T-cell (primary cell): ENCODE measurements around the gene CMAS. TPM values are rescaled to one million over a fixed set of nuclear protein-coding genes. Genes with fewer than 3 reads are reported as not detected.
"Not testable (repeated sequence)": the region's sequence is repeated elsewhere in the genome, so short reads cannot be mapped to it uniquely, and the experiment has no call there.

Experiments used
- ATAC-seq, 4 experiments: fragments of 200-7000 bp in 3 of 4; fragments of 150-1000 bp in 1 of 4; cut with Tn5 transposase; replicated peaks in 1 of 4; 1 replicate in 3 of 4; 2 replicates in 1 of 4; pipeline ENCODE4 v1.10.0; 2021; ENCODE audit warnings: moderate library complexity in 3 of 4, mild to moderate bottlenecking in 2 of 4, moderate number of reproducible peaks in 1 of 4
- CTCF ChIA-PET, 2 donors: fragments of 300-600 bp; sonication (Branson Sonifier 250); formaldehyde crosslinking; loops; one replicate each; lab custom pipeline; 2022; ENCODE audit warnings: antibody characterized with exemption in 2 of 2; lab: Charles Lee
- POLR2A ChIA-PET, 2 donors: fragments of 300-600 bp; sonication (Branson Sonifier 250); formaldehyde crosslinking; loops; one replicate each; lab custom pipeline; 2022; ENCODE audit warnings: antibody characterized with exemption in 2 of 2; lab: Charles Lee
- DNase-seq, 35 experiments: peaks; one replicate each; pipeline versions ENCODE4 v3.0.0 to v3.0.0-alpha.2; 2013 to 2023
- H3K27ac ChIP-seq: one replicate; pipeline ENCODE4 v1.5.1; 2013; ENCODE audit warnings: low read length
- H3K27me3 ChIP-seq, 2 experiments: replicated peaks in 1 of 2; 1 replicate in 1 of 2; 2 replicates in 1 of 2; pipeline versions ENCODE4 v1.6.1 to v1.7.0; 2013; ENCODE audit warnings: low read length in 1 of 2, mixed read lengths in 1 of 2; ENCODE audit not compliant: control insufficient read depth in 2 of 2, insufficient read depth in 2 of 2; ENCODE audit errors: extremely low read depth in 1 of 2
- H3K36me3 ChIP-seq, 2 donors: 1 replicate in 1 of 2; 2 replicates in 1 of 2; pipeline versions ENCODE4 v1.6.1 to v1.7.0; 2013; ENCODE audit warnings: low read length in 1 of 2; ENCODE audit not compliant: control insufficient read depth in 2 of 2, insufficient read depth in 1 of 2; ENCODE audit errors: extremely low read depth in 1 of 2
- H3K4me1 ChIP-seq, 2 experiments: 1 replicate in 1 of 2; 2 replicates in 1 of 2; pipeline versions ENCODE4 v1.6.1 to v1.7.0; 2013; ENCODE audit warnings: low read length in 2 of 2, mixed read lengths in 1 of 2; ENCODE audit not compliant: insufficient read depth in 2 of 2, control insufficient read depth in 1 of 2; ENCODE audit errors: extremely low read depth in 1 of 2
- H3K4me3 ChIP-seq, 2 donors: 1 replicate in 1 of 2; 2 replicates in 1 of 2; pipeline versions ENCODE4 v1.5.1 to v1.7.0; 2013; ENCODE audit warnings: mild to moderate bottlenecking in 2 of 2, low read length in 1 of 2, moderate library complexity in 1 of 2; ENCODE audit not compliant: control insufficient read depth in 1 of 2; ENCODE audit errors: extremely low read depth in 1 of 2
- H3K9me3 ChIP-seq: 2 replicates; pipeline ENCODE4 v1.7.0; 2013
- H3K27ac Mint-ChIP-seq, 2 donors: one replicate each; pipeline ENCODE4 v1.8.0; 2020 to 2021; ENCODE audit warnings: mild to moderate bottlenecking in 2 of 2, mixed read lengths in 2 of 2
- H3K27me3 Mint-ChIP-seq, 2 donors: one replicate each; pipeline ENCODE4 v1.8.0; 2021 to 2022; ENCODE audit warnings: mixed read lengths in 2 of 2
- H3K36me3 Mint-ChIP-seq: one replicate; pipeline ENCODE4 v1.8.0; 2021; ENCODE audit warnings: mixed read lengths
- H3K4me1 Mint-ChIP-seq, 3 donors: one replicate each; pipeline ENCODE4 v1.8.0; 2020 to 2022; ENCODE audit warnings: mixed read lengths in 3 of 3, mild to moderate bottlenecking in 1 of 3
- H3K4me3 Mint-ChIP-seq, 3 donors: one replicate each; pipeline ENCODE4 v1.8.0; 2020 to 2022; ENCODE audit warnings: mild to moderate bottlenecking in 3 of 3, mixed read lengths in 3 of 3, moderate library complexity in 3 of 3
- H3K9me3 Mint-ChIP-seq, 3 donors: one replicate each; pipeline ENCODE4 v1.8.0; 2020 to 2022; ENCODE audit warnings: mixed read lengths in 3 of 3
- WGBS: methylation state at CpG from one replicate; pipeline ENCODE4 v1.1.5; 2013; ENCODE audit warnings: missing lambda C conversion rate; ENCODE audit not compliant: insufficient coverage; 5-methylcytosine and 5-hydroxymethylcytosine counted together
- total RNA-seq, 35 experiments: library from RNA in 6 of 35; stranded (reverse) in 6 of 35; fragments of 120-200 nt in 1 of 35; gene quantifications; one replicate each; pipeline versions ENCODE4 v1.2.1 to v1.2.4 and lab custom pipeline; 2013 to 2026

Gene CMAS
- total RNA-seq, 5 donors from 2014 or later (not counting 1 experiment from before 2014, with no cell fraction given) = 10.4 to 22.2 (median 18.5) TPM

- Histone ChIP-seq H3K27me3 (no peaks in the 10 kb centered on the region), H3K9me3 (no peaks in the 10 kb centered on the region), H3K27ac (no peak overlapping the region), H3K4me3 (no peak overlapping the region), H3K36me3 (no peaks in the 10 kb centered on the region), H3K4me1 (no peaks in the 10 kb centered on the region)
- Mint-ChIP-seq H3K9me3 (peaks cover 0 to 3% (median 0%) of the 10 kb centered on the region in 3 donors), H3K27ac (no peak overlapping the region), H3K36me3 (no peaks in the 10 kb centered on the region), H3K4me1 (no peaks in the 10 kb centered on the region), H3K27me3 (no peaks in the 10 kb centered on the region), H3K4me3 (no peak overlapping the region)
- no peak for ATAC-seq
- no peak for DNase-seq
- POLR2A ChIA-PET = no interaction called here
- CTCF ChIA-PET = interaction anchor here in 1 of 2 donors (1.2 kb wide), 1 partner anchor 370 kb away, joined by 9 read pairs; no protein-coding TSS in a partner anchor
- 86% methylated on average over 1 of the region's 2 CpGs for WGBS
Observed at GRCh38 chr12:22088886-22089285, 42.9 kb downstream of the CMAS start.

DNA sequence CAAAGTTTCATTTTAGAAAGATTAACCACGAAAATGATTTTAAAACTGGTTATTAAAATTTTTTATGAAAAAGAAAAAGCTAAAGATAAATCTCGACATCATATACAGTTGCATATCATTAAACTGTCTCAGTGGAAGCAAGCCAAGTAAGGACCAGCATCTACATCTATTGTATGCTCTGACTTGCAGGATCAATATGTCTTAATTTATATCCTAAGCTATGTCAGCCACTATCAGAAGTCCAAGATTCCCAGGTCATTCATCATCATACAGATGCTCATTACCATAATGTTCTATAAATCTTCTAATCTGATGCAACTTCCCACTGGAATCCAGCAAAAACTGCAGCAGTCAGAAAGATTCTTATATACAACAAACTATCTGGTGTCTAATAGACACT, 43.5 kb downstream of the CMAS start:
- WGBS = no CpG with 5 or more reads among the region's 2 CpGs
- no peaks in the 10 kb centered on the region for H3K9me3 ChIP-seq
- H3K4me1 Mint-ChIP-seq = no peaks in the 10 kb centered on the region
- no peaks in the 10 kb centered on the region for H3K27me3 ChIP-seq
- no peaks in the 10 kb centered on the region for H3K36me3 Mint-ChIP-seq
- H3K4me3 Mint-ChIP-seq = no peak overlapping the region
- peaks cover 0 to 3% (median 0%) of the 10 kb centered on the region in 3 donors for H3K9me3 Mint-ChIP-seq
- no peak for DNase-seq
- ChIA-PET CTCF (no interaction called here), POLR2A (interaction anchor here in 1 of 2 donors (0.6 kb wide), 1 partner anchor 12 kb away, joined by 3 read pairs; no protein-coding TSS in a partner anchor)
- H3K36me3 ChIP-seq = no peaks in the 10 kb centered on the region
- no peak for ATAC-seq
- no peak overlapping the region for H3K4me3 ChIP-seq
- no peak overlapping the region for H3K27ac Mint-ChIP-seq
- no peaks in the 10 kb centered on the region for H3K27me3 Mint-ChIP-seq
- no peak overlapping the region for H3K27ac ChIP-seq
- no peaks in the 10 kb centered on the region for H3K4me1 ChIP-seq

- CTCF ChIA-PET, POLR2A ChIA-PET, H3K36me3 Mint-ChIP-seq, H3K27ac ChIP-seq, ATAC-seq, DNase-seq, H3K4me3 ChIP-seq, H3K4me3 Mint-ChIP-seq, H3K36me3 ChIP-seq, H3K27me3 Mint-ChIP-seq, H3K9me3 Mint-ChIP-seq, H3K27ac Mint-ChIP-seq, H3K9me3 ChIP-seq: not testable (repeated sequence)
- H3K4me1 ChIP-seq = peaks cover 2 to 16% of the 10 kb centered on the region in 2 experiments
- H3K27me3 ChIP-seq = peaks cover 0 to 11% of the 10 kb centered on the region in 2 experiments
- no CpG with 5 or more reads among the region's 2 CpGs for WGBS
- H3K4me1 Mint-ChIP-seq = peaks cover 0 to 15% (median 12%) of the 10 kb centered on the region in 3 donors
Observed at GRCh38 chr12:22099062-22099461, 53.0 kb downstream of the CMAS start.

DNA sequence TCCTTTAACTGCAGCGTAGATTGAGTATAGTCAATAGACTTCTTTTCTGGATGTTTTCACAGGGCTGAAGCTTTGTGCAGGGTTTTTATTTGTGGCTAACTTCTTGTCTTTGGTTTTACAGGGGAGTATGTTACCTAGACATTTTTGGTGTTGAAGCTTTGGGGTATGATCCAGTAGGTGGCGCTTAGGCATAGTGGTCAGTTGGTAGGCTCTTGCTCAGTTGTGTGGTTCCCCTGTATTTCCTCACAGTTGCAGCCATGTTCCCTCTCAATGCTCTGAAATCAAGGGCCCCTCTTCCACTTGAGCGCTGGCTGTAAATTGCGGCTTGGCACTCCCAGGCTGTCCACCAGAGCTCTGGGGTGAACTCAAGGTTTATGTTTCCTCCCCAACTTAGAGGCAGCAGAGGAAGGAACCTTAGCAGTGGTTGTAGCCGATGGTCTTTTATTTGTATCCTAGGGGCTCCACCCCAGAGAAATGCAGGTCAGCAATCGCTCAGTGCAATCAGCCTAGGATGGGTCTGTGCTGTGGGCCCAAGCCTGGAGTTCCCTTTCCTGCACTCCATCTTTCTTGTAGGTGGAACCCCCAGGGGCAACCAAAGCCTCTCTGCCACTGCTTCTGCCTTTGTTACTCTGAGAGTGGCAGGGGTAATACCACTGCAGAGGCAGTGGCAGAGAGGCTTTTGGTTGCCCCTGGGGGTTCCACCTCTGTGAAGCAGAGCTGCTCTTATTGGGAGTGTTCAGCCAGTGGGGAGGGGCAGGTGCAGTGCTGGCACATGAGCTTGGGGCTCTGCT, 55.1 kb downstream of the CMAS start:
- POLR2A ChIA-PET = interaction anchor here in 1 of 2 donors (0.6 to 0.7 kb wide), 3 partner anchors 18 to 589 kb away, joined by 5 to 8 read pairs (median 6); no protein-coding TSS in a partner anchor
- Mint-ChIP-seq H3K4me3 (no peak overlapping the region), H3K27ac (no peak overlapping the region), H3K27me3 (no peaks in the 10 kb centered on the region), H3K36me3 (no peaks in the 10 kb centered on the region), H3K4me1 (peaks cover 0 to 15% (median 12%) of the 10 kb centered on the region in 3 donors), H3K9me3 (no peaks in the 10 kb centered on the region)
- Histone ChIP-seq H3K27ac (no peak overlapping the region), H3K27me3 (peaks cover 0 to 11% of the 10 kb centered on the region in 2 experiments), H3K4me3 (no peak overlapping the region), H3K9me3 (no peaks in the 10 kb centered on the region), H3K4me1 (peaks cover 2 to 16% of the 10 kb centered on the region in 2 experiments), H3K36me3 (no peaks in the 10 kb centered on the region)
- whole genome bisulfite sequencing = 72% methylated on average over 4 of the region's 6 CpGs
- ATAC-seq (peak in 3 of 4 experiments; percentile 50 to 71 (median 64)), DNase-seq (peak in 21 of 35 experiments; percentile 3 to 71 (median 22))
- CTCF ChIA-PET = interaction anchor here (0.6 to 2.5 kb wide), 7 partner anchors 9 to 357 kb away, joined by 3 to 12 read pairs (median 3); no protein-coding TSS in a partner anchor

GRCh38 chr12:22101749-22102243, 55.8 kb downstream of the CMAS start:
- CTCF ChIA-PET = interaction anchor here (1.1 to 2.5 kb wide), 3 partner anchors 72 to 350 kb away, joined by 3 to 12 read pairs (median 5); no protein-coding TSS in a partner anchor
- DNase-seq (no peak), ATAC-seq (peak in 2 of 4 experiments; percentile 12 to 47)
- H3K4me3 Mint-ChIP-seq = no peak overlapping the region
- Histone ChIP-seq H3K36me3 (no peaks in the 10 kb centered on the region), H3K9me3 (no peaks in the 10 kb centered on the region), H3K27me3 (peaks cover 0 to 11% of the 10 kb centered on the region in 2 experiments), H3K4me1 (peaks cover 2 to 16% of the 10 kb centered on the region in 2 experiments), H3K4me3 (no peak overlapping the region), H3K27ac (no peak overlapping the region)
- H3K9me3 Mint-ChIP-seq = no peaks in the 10 kb centered on the region
- peaks cover 0 to 15% (median 12%) of the 10 kb centered on the region in 3 donors for H3K4me1 Mint-ChIP-seq
- POLR2A ChIA-PET = interaction anchor here in 1 of 2 donors (0.6 to 0.7 kb wide), 3 partner anchors 19 to 590 kb away, joined by 5 to 8 read pairs (median 6); no protein-coding TSS in a partner anchor
- no peaks in the 10 kb centered on the region for H3K27me3 Mint-ChIP-seq
- H3K36me3 Mint-ChIP-seq = no peaks in the 10 kb centered on the region
- H3K27ac Mint-ChIP-seq = no peak overlapping the region
- WGBS = 22% methylated on average over 4 of the region's 5 CpGs

GRCh38 chr12:22103418-22103817, 57.4 kb downstream of the CMAS start:
- Histone ChIP-seq H3K9me3 (no peaks in the 10 kb centered on the region), H3K4me1 (peaks cover 2 to 16% of the 10 kb centered on the region in 2 experiments), H3K27ac (no peak overlapping the region), H3K36me3 (no peaks in the 10 kb centered on the region), H3K27me3 (peaks cover 0 to 11% of the 10 kb centered on the region in 2 experiments), H3K4me3 (no peak overlapping the region)
- no peaks in the 10 kb centered on the region for H3K9me3 Mint-ChIP-seq
- ATAC-seq = no peak
- 96% methylated on average over 2 of the region's 2 CpGs for WGBS
- no peaks in the 10 kb centered on the region for H3K27me3 Mint-ChIP-seq
- H3K4me1 Mint-ChIP-seq = peaks cover 0 to 16% (median 12%) of the 10 kb centered on the region in 3 donors
- H3K27ac Mint-ChIP-seq = no peak overlapping the region
- POLR2A ChIA-PET = interaction anchor here in 1 of 2 donors (0.6 kb wide), 1 partner anchor 102 kb away, joined by 3 read pairs; no protein-coding TSS in a partner anchor
- no peak overlapping the region for H3K4me3 Mint-ChIP-seq
- CTCF ChIA-PET = interaction anchor here in 1 of 2 donors (0.5 kb wide), 1 partner anchor 212 kb away, joined by 10 read pairs; no protein-coding TSS in a partner anchor
- H3K36me3 Mint-ChIP-seq = no peaks in the 10 kb centered on the region
- no peak for DNase-seq
